ENCODE data around the gene DCC. TPM values are rescaled to one million over a fixed set of nuclear protein-coding genes. Genes with fewer than 3 reads are reported as not detected.

DCC gene
- total RNA-seq, 1 donor from 2014 or later = 5.6 TPM

DNA sequence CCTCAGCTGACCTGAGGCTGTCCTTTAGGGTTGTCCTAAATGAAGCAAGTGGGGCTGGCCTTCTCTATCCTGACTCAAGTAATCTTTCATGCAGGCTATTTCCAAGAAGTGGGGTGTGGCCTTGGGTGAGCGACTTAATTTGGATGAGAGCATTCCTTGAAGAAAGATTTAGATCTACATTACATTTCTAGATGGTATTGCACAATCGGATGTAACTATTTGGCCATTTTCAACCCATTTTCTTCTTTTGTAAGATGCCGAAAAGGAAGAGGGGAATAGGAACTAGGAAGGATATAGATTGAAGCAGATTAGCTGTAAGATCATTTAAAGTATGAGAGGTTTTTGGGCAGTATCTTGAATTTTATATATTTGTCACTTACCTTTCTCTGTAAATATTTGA lies 1138.2 kb downstream of the DCC start:
- H3K36me3 Mint-ChIP-seq (ENCODE audit: unreplicated experiment) = peaks cover 9% of the 10 kb centered on the region
- H3K4me3 Mint-ChIP-seq (ENCODE audit: unreplicated experiment) = no peak overlapping the region
- peaks cover 4% of the 10 kb centered on the region for H3K9me3 Mint-ChIP-seq (ENCODE audit: unreplicated experiment)
- TF ChIP-seq, protein P1, sequence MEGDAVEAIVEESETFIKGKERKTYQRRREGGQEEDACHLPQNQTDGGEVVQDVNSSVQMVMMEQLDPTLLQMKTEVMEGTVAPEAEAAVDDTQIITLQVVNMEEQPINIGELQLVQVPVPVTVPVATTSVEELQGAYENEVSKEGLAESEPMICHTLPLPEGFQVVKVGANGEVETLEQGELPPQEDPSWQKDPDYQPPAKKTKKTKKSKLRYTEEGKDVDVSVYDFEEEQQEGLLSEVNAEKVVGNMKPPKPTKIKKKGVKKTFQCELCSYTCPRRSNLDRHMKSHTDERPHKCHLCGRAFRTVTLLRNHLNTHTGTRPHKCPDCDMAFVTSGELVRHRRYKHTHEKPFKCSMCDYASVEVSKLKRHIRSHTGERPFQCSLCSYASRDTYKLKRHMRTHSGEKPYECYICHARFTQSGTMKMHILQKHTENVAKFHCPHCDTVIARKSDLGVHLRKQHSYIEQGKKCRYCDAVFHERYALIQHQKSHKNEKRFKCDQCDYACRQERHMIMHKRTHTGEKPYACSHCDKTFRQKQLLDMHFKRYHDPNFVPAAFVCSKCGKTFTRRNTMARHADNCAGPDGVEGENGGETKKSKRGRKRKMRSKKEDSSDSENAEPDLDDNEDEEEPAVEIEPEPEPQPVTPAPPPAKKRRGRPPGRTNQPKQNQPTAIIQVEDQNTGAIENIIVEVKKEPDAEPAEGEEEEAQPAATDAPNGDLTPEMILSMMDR (IDR thresholded peaks at IDR 0.05; ENCODE audit: partially characterized antibody, unreplicated experiment) = no peak
- no peak overlapping the region for H3K27ac Mint-ChIP-seq (ENCODE audit: unreplicated experiment)
- DNase-seq = no peak
- H3K27me3 Mint-ChIP-seq (ENCODE audit: unreplicated experiment) = no peaks in the 10 kb centered on the region
- H3K4me1 Mint-ChIP-seq (ENCODE audit: low read depth, unreplicated experiment) = no peaks in the 10 kb centered on the region

DNA sequence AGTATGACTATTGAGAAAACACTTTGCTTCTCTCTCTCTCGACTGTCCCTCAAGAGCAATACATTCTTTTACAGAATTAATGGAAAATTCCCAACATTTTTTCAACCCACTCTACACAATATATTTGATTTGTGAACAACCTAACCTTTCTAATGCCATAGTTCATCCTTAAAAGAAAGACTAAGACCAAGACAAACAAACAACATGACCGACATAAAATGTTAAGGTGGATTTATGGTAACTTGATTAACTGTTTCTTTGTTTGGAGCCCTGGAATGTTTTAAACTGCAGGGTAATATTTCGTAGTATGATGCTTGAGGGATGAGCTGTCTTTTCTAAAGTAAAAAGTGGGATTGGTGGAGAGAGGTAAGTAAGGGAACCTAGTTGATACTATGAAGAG lies 1146.3 kb downstream of the DCC start:
- Mint-ChIP-seq H3K27me3 (ENCODE audit: unreplicated experiment) (no peaks in the 10 kb centered on the region), H3K36me3 (ENCODE audit: unreplicated experiment) (no peaks in the 10 kb centered on the region), H3K27ac (ENCODE audit: unreplicated experiment) (no peak overlapping the region), H3K4me3 (ENCODE audit: unreplicated experiment) (no peak overlapping the region), H3K9me3 (ENCODE audit: unreplicated experiment) (no peaks in the 10 kb centered on the region), H3K4me1 (ENCODE audit: low read depth, unreplicated experiment) (peaks cover 1% of the 10 kb centered on the region)
- no peak for DNase-seq
- TF ChIP-seq, protein P1 (IDR thresholded peaks at IDR 0.05; ENCODE audit: partially characterized antibody, unreplicated experiment) = no peak

DNA sequence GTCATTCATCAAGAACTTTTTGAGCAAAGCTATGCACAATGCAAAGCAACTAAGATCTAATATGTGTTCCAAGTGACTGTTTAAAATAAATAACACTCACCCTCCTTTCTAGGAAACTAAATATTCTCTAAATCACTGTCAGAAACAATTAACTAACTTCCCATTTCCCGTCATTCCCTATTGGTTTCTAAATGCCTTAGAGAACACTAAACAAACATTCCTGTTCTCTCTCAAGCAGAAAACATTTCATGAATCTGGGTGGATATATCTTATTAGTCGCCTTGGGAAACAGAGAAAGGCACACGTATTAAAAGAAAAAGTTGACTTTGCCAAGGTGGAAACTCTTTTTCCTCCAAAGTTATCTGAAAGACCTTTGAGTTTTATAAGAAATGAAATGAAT lies 1149.3 kb downstream of the DCC start:
- H3K36me3 Mint-ChIP-seq (ENCODE audit: unreplicated experiment) = no peaks in the 10 kb centered on the region
- no peaks in the 10 kb centered on the region for H3K9me3 Mint-ChIP-seq (ENCODE audit: unreplicated experiment)
- TF ChIP-seq, protein P1 (IDR thresholded peaks at IDR 0.05; ENCODE audit: partially characterized antibody, unreplicated experiment) = no peak
- no peaks in the 10 kb centered on the region for H3K27me3 Mint-ChIP-seq (ENCODE audit: unreplicated experiment)
- H3K27ac Mint-ChIP-seq (ENCODE audit: unreplicated experiment) = no peak overlapping the region
- peaks cover 1% of the 10 kb centered on the region for H3K4me1 Mint-ChIP-seq (ENCODE audit: low read depth, unreplicated experiment)
- DNase-seq = no peak
- no peak overlapping the region for H3K4me3 Mint-ChIP-seq (ENCODE audit: unreplicated experiment)

DNA sequence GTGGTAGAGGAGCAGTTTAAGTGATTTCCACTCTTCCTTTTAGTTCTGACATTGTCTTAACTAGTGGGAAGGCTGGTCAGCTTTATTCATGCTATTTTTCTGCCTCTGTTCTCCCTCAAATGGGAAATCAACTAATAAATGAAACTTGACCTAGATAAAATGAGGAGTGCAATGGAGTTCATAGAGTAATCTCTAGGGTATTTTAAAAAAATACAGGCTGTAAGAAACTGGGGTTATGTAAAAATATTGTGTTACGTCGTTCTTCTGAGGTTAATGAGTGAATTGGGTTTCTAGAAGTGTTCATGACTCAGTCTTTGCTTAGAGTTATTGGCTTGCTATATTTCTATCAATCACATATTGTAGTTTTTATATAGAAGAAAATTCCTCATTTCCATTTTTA lies 1150.0 kb downstream of the DCC start:
- Mint-ChIP-seq H3K27ac (ENCODE audit: unreplicated experiment) (no peak overlapping the region), H3K4me1 (ENCODE audit: low read depth, unreplicated experiment) (peaks cover 1% of the 10 kb centered on the region), H3K4me3 (ENCODE audit: unreplicated experiment) (no peak overlapping the region), H3K9me3 (ENCODE audit: unreplicated experiment) (no peaks in the 10 kb centered on the region), H3K27me3 (ENCODE audit: unreplicated experiment) (no peaks in the 10 kb centered on the region), H3K36me3 (ENCODE audit: unreplicated experiment) (no peaks in the 10 kb centered on the region)
- no peak for DNase-seq
- TF ChIP-seq, protein P1 (IDR thresholded peaks at IDR 0.05; ENCODE audit: partially characterized antibody, unreplicated experiment) = no peak

DNA sequence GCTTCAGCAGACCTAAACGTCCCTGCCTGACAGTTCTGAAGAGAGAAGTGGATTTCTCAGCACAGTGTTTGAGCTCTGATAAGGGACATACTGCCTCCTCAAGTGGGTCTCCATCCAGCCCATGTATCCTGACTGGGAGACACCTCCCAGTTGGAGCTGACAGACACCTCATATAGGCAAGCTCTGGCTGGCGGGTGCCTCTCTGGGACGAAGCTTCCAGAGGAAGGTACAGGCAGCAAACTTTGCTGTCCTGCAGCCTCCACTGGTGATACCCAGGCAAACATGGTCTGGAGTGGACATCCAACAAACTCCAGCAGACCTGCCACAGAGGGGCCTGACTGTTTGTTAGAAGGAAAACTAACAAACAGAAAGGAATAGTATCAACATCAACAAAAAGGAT lies 1156.0 kb downstream of the DCC start:
- TF ChIP-seq, protein P1 (IDR thresholded peaks at IDR 0.05; ENCODE audit: partially characterized antibody, unreplicated experiment) = no peak
- H3K4me3 Mint-ChIP-seq (ENCODE audit: unreplicated experiment) = no peak overlapping the region
- no peaks in the 10 kb centered on the region for H3K27me3 Mint-ChIP-seq (ENCODE audit: unreplicated experiment)
- DNase-seq = no peak
- no peaks in the 10 kb centered on the region for H3K4me1 Mint-ChIP-seq (ENCODE audit: low read depth, unreplicated experiment)
- no peak overlapping the region for H3K27ac Mint-ChIP-seq (ENCODE audit: unreplicated experiment)
- H3K9me3 Mint-ChIP-seq (ENCODE audit: unreplicated experiment) = no peaks in the 10 kb centered on the region
- H3K36me3 Mint-ChIP-seq (ENCODE audit: unreplicated experiment) = no peaks in the 10 kb centered on the region
